Hematopoietic multipotent progenitor cell treated with erythropoietin and hydrocortisone succinate and interleukin-3 and kit ligand, for 15 days (in vitro differentiated cells): Measurements from ENCODE around the gene LCP2.
"Not testable (repeated sequence)": the region's sequence is repeated elsewhere in the genome, so short reads cannot be mapped to it uniquely, and the experiment has no call there.

Experiments
- DNase-seq: peaks from one replicate; pipeline ENCODE4 v3.0.0-alpha.2; 2015; ENCODE audit warnings: low spot score

Gene LCP2

DNA sequence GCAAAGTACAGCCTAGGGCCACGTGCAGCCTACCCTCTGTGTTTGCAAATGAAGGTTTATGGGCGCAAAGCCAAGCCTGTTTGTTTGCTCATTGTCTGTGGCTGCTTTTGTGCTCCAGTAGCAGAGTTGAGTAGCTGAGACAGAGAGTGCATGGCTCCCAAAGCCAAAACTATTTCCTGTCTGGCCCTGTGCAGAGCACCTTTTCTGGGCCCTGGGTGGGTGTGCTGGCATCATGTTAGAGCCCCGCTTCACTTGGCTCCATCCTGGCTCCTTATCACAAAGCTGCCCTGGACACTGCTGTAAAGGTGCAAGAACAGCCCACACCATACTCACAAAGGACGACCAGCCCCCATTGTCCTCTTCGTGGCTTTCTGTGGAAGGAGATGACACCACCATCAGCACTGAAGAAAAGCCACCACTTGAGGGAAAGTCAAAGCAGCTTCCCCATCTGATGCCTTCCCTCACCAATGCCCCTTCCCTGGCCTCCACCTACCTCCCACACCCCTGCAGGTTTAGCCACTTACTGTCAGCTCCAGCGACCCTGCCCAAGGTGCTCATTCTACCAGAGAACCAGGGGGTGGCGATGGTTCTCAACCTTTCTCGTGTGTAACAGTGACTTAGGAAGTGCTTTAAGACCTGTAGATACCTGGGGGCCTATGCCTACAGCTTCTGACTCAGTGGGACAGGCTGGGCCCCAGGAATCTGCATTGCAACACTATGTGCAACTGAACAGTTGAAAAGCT, 23.4 kb downstream of the LCP2 start:
- peak; percentile 44 for DNase-seq

DNA sequence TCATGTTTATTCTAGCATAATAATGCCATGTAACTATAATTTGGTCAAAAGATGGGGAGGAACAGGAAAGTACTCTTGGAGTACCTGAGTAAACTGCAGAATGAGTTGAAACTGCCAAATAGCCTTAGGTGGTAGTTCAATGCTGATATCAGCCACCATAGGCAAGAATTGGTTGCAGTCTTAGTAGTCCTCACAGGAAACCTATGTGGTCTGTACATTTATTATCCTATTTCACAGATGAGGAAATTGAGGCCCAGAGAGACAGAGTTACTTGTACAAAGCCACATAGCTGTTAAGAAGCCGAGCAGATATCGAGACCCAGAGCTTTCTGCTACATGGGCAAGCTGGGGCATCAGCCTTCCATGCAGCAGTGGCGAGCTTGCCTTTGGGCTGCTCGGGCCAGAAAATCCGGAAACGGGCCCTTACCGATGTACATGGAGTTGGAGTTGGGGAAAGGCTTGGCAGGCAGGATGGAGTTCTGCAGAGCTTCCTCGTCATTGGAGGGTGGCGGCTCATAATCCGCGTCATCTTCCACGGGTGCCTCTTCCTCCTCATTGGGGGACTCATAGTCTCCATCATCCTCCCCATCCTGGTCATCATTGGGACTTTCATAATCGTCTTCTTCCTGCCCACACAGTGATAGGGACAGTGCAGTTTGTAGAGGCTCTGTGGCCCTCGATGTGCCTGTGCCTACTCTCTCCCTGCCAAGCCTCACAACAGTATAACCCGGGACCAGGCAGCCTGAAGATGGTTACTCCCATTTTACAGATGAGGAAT, 27.1 kb downstream of the LCP2 start:
- no peak for DNase-seq

DNA sequence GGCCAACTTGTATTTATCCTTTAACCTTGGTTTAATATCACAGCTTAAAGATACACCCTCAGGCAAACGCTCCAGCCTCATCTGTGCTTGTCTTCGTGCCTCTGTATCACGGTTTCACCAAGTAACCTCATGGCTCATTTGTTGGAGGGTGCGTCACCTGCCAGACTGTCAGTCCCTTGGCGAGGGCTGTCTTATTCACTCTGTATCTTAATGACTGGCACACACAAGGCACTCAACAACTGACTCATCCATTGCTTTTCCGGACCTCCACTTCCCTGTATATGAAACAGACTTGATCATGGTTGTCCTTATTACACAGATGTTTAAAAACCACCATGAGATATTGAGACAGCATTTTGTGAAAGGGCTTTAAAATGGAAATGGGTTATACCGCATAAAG, 28.0 kb downstream of the LCP2 start:
- DNase-seq = no peak

DNA sequence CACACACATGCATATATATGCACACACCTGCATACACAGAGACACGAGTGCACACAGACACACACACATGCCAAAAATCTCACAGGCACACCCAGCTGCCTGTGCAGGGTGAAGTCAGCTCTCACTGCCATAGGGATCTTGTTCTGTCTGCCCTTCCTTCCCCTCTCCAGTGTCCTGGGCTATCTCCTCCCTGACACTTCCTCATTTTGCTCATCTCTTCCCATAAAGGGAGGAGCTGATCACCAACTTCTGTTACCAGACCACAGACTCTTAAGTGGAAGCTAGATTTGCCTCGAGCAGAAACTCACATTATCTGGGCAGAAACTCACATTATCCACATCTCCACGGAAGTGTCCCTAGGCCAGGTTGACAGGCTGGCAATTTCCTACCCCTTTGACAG, 28.7 kb downstream of the LCP2 start:
- no peak for DNase-seq

DNA sequence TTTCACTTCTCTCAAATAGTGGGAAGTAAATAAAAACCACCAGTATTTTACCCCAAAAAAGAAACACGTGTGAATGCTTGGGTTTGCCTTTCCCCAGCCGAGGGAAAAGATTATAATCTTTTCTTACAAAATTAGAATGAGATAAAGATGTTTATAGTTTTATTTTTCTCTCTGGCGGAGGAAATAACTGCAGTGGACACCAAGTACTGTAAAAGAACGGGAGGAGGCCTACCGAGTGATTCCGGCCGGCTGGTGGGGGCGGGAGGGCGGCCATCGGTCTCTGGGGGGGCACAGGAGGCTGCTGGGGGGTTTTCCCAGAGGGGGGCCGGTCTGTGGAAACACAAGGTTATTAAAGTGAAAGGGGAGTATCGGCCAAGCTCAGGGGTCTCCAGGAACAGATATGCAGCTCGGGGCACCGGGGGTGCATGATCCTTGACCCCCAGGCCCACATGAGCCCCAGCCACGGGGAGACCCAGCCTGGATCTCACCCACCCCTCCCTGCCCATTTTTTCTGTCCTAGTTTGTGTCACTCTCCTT, 29.4 kb downstream of the LCP2 start:
- DNase-seq = no peak

DNA sequence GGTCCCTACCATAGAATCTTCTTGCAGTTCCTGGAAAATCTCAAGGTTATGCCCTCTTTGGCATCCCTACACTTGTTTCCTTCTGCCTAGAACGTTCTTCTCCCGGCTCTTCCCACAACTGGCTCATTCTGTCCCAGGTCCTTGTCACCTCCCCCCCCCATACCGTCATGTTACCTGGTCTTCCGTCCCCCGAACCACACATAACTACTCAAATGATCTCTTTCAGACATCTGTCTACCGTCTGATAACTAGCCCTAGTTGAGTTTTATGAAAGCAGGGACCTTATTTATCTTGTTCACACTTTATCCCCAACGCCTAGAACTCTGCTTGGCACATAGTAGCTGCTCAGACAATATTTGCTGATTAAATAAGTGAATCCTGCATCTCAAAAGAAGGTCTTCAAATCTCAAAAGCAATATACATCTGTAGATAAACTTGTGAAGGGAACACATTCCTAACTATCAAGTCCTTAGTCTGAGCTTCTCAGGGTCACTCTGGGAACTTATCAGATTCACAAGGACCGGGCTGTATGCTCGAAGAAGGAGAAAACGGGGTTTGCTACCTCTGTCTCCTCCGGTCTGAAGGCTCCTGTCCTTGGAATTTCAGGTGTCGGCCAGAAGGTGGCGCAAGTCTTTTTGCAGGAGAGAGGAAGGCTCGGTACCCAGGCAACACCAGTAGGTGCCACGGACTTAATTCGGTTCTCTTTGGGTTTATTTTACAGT, 30.0 kb downstream of the LCP2 start:
- DNase-seq = peak; percentile 81

DNA sequence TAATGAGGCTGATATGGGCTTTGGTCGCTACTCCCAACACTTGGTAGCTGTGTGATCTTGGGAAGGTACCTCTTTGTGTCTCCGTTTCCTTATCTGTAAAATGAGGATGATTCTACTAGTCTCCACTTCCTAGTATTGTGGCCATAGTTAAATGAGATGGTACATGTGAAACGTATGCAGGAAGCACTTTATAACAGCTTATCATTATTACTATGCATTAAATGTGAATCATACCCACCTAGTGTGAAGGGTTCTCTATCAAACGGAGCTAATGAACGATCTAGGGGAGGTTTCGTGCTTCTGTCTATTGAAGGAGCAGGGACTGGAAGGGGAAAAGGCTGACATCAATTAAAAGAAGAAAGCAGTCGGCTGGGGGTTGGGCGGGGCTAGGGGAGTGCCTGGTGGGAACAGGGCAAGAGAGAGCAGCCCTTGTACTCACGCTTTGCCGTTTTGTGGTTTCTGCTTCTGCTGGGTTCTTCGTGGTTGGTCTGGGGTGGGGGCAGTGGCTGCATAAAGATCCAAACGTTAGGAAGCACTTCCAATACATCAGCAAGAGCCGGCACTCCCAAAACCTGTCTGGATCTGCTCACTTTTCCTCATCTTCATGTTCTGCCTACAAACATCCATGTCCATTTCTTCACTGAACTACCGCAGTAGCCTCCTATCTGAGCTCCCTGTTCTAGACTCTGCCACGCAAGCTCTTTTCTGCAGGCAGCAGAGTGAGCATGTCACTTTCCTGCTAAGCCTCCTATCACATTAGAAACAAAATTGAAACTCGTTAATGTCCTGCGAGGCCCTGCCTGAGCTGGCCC, 30.8 kb downstream of the LCP2 start:
- DNase-seq = no peak

DNA sequence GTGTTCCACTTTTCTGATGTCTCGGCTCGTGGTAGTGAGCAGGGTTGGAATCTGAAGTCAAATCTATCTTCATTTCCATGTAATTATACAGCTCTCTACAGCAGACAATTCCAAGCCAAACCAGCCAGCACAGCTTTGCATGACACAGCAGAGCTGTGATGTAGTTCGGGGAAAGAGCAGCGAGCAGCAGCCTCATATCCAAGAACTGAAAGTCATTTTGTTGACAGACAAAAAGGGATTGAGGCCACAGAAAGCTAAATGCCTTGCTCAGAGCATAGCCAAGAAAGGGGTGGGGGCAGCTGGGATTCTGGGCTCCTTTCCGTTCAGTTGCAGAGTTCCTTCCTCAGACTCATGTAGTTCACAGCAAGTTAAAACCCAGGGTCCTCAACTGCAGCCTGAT, 32.1 kb downstream of the LCP2 start:
- DNase-seq = no peak

DNA sequence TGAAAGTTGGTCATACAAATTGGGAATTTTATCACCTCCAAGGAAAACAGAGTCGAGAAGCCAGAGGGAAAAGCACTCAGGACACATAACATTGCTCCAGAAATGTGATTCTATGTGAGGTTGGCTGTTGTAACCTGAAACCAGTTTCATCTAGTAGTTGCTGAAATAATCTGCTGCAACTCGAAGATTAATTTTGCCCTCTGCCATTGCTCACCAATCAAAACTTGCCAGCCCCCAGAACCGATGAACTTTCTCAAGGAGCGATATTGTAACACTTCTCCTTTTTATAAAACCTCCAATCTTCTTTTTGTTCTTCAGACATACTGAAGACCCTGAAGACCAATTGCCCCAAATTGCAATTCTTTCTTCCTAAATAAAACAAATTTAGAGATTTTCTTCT, 33.7 kb downstream of the LCP2 start:
- DNase-seq = no peak

DNA sequence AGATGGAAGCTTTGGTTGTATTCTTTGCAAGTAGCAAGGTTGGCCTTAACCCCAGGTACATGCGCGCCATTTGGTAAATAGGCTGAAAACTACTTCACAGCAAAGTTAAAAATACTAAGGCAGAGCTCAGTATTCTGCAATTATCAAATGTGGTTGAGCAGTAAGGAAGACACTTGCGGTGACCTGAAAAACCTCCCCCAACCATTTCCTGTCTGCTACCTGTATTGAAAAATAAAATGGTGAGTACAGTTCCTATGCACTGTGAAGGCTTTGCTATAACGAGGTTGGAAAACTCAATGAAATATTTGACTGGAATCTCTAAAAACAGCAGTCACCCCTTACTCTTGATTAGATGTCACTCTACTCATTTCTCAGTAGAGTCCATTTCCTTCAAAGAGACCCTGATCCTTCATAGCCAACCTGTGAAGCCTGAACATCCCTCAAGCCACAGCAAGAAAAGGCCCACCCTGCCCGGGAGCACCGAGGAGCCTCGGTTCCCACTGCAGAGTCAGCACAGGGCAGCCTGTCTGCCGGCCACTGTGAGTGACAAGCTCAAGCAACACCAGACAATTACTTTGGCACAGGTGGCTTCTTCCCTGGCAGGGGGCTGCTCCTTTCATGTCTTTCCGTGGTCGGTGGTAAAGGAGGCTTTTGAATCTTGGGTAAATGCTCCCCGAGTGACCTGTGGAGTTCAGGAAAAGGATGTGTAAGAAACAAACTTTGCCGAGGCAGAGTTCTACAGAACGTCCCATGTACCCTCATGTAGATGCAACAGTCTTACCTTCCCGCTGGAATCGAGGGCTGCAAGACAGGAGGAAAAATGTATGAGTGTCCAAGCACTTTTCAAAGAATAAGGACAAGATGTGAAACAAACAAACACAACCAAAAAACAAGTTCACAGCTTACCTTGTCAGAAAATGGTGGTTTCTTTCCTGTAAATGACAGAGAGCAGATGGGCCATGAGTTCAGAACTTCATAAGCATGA, 35.2 kb downstream of the LCP2 start:
- no peak for DNase-seq

DNA sequence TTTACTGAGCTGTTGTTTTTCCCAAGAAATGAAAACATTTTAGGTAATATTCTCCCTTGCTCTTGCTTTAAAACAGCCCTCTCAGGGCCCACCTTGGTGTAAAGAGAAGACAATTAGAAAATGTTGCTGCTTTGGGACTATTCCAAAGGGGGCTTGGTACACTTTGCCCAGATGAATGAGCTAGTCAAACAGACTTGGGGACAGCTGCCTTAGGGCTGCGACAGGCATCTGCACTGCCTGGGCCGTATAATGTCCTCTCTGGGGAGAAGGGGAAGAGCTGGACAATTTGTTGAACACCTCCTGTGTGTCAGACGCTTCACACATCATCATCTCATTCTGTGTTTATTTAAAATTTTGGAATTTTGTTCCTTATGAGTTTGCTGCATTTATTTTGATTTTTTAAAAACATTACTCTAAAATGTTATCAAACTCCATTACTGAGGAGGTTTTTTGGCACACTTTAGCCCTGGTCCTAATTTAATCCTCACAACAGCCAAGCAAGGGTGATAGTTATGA, 36.0 kb downstream of the LCP2 start:
- DNase-seq = no peak

DNA sequence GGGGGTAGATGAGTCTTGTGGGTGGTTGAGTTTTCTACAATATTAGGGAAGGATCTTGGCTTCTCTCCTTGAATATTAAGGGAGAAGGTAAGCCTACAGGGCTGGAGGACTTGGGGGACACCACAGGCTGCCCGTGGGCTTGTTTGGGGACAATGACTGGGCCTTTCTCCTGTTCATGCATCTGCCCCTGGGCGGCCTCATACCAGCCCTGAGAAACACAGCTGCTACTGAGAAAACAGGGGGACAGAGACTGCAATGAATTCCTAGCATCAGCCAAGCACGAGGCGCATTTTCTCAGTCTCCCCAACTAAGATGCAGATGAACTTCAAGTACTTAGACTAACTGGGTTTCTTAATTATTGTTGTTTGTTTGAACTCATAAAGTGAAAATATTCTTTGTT, 40.2 kb downstream of the LCP2 start:
- no peak for DNase-seq

DNA sequence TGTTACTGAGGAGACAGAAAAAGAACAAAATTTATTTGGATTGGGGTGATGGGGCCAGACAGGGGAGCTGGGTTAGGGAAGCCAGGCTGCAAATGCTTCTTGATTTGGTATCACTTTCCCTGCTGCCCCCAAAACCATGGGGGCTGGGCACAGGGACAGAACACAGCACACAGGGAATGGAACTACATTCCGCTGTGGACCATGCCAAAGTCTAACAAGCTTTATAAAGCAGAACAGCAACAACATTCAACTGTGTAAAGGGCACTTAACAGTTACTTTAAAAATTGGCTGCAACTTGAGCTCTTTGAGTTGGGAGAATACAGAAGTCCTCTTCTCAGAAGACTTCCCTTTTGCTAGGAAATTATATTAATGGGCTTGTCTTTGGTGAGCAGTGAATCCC, 41.0 kb downstream of the LCP2 start:
- no peak for DNase-seq

DNA sequence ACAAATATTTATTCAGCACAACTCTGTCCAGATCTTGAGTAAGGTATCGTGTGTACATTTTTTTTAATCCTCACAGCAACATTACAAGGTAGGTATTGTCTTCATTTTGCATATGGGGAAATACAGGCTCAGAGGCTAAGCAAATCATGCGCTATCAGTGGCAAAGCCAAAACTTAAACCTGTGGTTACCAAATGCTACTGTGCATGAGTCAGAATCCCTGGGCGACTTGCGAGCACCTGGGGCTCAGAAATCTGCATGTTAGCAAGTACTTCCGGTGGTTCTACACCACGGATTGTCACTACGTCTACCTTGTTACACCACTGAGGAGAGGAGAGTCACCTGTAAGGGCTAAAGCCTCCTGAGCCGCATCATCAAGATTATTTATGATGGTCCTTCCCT, 43.5 kb downstream of the LCP2 start:
- DNase-seq = no peak

DNA sequence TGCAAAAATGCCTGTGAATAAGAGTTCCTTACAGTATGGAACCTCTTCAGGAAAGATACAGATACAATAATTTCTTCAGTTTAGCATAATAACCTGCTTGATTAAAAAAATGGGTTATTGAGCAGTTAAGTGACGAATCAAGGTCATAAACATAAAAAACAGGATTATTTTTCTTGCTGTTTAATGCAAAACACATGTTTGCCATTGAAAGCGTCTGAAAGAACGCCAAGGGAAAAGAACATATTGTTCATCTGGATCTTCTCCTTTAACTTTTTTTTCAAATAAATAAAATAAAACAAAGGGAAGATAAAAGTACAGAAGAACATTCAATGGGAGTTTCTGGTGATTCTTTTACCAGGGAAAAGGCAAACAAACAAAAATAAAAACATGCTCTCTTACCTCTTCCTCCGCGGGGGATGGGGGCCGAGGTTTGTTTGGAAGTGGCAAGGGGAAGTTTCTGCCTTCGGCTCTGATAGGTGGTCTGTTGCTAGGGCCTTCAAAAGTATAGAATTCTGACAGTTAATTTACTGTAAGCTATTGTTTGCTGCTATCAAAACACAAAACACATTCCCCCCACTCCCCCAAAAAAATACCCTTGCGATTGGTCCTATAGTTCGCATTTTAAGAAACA, 44.7 kb downstream of the LCP2 start:
- no peak for DNase-seq

DNA sequence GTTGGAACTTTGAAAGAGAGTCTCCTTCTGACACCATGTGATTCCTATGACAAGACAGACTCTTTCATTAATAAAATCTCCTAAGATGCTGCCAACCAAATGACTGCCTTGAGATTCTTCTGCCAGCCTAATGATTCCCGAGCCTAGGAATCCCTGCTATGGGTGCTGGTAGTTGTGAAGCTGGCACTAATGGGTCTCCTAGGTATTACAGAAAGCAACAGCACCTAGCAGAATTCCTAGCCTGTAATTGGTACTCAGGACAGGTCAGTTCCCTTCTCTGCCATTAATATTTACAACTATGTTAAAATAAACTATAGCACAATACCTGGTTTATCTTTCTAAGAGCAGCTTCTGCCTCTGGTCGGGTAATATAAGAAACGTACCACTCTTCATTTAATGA, 45.5 kb downstream of the LCP2 start:
- no peak for DNase-seq

DNA sequence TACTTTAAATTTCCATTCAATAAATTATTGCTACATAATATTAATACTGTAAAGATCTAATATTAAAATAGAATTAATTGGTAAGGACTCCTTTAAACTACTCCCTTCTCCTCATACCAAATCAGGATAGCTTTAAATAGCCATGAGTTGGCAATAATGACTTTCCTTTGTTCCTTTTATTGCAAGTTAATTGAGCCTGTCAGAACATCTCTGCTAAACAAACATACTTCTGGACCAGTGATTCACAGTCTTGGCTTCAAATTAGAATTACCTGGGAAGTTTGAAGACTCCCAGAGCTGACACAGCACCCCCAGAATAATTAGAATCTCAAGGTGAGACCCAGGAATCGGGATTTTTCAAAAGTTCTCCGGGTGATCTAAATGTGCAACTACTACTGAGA, 46.1 kb downstream of the LCP2 start:
- DNase-seq = no peak

DNA sequence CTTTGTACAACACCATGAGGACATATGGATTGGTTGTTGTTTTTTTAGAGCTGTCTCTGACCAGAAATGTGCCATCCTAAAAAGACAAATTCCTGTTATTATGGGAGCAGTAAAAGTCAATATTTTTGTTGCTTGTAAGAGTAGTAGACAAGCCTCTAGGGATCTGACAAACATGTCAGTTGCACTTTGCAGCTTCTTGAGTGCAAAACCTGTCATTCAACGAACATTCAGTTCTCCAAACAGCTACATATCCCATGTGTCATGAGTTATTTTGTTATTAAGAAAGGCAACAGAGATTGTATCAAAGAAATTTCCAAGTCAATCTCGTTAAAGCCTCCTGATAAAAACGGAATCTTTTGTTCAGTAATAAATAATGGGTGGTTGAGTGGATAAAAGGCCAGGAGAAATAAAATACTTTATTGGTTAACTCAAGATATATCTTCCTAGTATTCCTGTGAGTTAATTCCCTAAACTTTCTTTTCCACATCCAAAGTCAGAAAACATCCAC, 46.7 kb downstream of the LCP2 start:
- DNase-seq = no peak

DNA sequence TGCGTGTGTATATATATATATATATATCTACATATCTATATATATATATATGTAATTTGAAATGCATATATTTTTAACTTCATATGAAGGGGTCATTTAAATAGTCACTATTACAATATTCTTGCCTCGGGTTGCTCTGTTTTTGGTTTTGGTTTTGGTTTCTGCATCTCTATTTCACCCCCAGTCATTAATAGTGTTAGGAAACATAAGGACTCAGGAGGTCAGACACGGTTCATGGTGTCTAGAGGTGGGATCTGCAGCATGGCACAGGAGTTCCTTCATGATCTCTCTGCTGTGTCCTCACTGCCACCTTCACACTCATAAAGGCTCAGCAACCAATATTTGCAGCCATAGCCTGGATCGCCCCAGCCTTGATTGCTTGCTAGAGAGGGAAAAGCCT, 48.2 kb downstream of the LCP2 start:
- no peak for DNase-seq

DNA sequence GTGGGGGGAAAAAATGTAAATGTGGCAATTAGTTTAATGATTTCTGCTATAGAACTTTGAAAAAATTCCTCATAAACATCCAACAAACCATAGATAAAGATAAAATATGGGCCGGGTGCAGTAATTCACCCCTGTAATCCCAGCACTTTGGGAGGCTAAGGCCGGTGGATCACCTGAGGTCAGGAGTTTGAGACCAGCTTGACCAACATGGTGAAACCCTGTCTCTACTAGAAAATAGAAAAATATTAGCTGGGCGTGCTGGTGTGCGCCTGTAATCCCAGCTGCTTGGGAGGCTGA, 48.7 kb downstream of the LCP2 start:
- DNase-seq = not testable (repeated sequence)
